ENCODE measurements around the gene C3orf85. TPM values are rescaled to one million over a fixed set of nuclear protein-coding genes. Genes with fewer than 3 reads are reported as not detected.

C3orf85 gene
- total and polyA plus RNA-seq, 7 donors: 0.39 TPM; not detected in 6

DNA sequence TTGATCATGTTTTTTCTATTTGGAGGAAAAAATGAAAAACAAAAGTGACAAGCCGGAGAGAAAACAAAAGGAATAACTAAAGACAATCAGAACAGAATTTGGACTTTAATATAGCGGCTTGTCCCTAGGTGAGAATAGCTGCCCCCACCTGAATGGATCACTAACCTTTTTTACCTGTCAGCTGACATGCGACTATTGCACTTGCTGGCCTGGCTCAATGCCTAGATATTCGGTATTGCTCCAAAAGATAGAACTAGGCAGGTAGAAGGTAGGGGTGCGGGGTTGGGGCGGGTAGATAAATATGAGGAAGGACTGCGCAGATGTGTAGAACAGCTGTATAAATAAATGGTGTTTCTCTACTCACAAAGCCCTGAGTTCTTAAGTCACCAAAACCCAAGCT is 17.9 kb upstream of the C3orf85 start:
- intact Hi-C loops (cut with DNase I): no loop called here
- TF ChIP-seq, protein P1, sequence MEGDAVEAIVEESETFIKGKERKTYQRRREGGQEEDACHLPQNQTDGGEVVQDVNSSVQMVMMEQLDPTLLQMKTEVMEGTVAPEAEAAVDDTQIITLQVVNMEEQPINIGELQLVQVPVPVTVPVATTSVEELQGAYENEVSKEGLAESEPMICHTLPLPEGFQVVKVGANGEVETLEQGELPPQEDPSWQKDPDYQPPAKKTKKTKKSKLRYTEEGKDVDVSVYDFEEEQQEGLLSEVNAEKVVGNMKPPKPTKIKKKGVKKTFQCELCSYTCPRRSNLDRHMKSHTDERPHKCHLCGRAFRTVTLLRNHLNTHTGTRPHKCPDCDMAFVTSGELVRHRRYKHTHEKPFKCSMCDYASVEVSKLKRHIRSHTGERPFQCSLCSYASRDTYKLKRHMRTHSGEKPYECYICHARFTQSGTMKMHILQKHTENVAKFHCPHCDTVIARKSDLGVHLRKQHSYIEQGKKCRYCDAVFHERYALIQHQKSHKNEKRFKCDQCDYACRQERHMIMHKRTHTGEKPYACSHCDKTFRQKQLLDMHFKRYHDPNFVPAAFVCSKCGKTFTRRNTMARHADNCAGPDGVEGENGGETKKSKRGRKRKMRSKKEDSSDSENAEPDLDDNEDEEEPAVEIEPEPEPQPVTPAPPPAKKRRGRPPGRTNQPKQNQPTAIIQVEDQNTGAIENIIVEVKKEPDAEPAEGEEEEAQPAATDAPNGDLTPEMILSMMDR (IDR thresholded peaks at IDR 0.05): no peak
- 93 to 97% (median 96%) methylated on average over 7 of the region's 7 CpGs for WGBS, 3 donors
- no peaks in the 10 kb centered on the region for H3K36me3 ChIP-seq (ENCODE audit: insufficient read depth in 1 of 2, low read depth in 1 of 2)
- peaks cover 0 to 3% (median 0%) of the 10 kb centered on the region in 3 donors for H3K27me3 ChIP-seq (ENCODE audit: insufficient read depth in 3 of 3, low read length in 2 of 3)
- no peaks in the 10 kb centered on the region for H3K4me1 ChIP-seq
- DNase-seq: no peak
- H3K9me3 ChIP-seq: no peaks in the 10 kb centered on the region
- no peak for ATAC-seq
- no peak overlapping the region for H3K4me3 ChIP-seq
- H3K27ac ChIP-seq: no peak overlapping the region

DNA sequence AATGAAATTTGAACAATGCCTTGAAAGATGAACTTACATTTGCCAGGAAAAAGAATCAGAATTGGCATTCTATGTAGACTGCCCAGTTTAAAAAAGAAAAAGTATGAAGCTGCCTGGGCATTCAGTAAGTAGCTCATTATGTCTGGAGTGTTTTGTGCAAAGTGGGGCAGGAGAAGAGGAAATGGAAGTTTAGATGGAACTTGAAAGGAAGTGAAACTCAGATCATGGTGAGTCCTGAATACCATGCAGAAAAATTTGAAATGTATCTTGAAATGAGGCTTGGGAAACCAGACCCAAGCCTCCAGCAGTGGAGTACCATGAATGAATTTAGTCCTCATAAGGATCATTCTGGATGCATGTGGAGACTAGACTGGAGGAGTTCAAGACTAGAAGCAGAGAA is 13.8 kb upstream of the C3orf85 start:
- intact Hi-C loops (cut with DNase I): no loop called here
- Histone ChIP-seq H3K36me3 (ENCODE audit: insufficient read depth in 1 of 2, low read depth in 1 of 2) (no peaks in the 10 kb centered on the region), H3K27me3 (ENCODE audit: insufficient read depth in 3 of 3, low read length in 2 of 3) (no peaks in the 10 kb centered on the region), H3K4me3 (no peak overlapping the region), H3K4me1 (no peaks in the 10 kb centered on the region), H3K9me3 (no peaks in the 10 kb centered on the region), H3K27ac (no peak overlapping the region)
- ATAC-seq (no peak), DNase-seq (no peak)
- TF ChIP-seq, protein P1 (IDR thresholded peaks at IDR 0.05): no peak

DNA sequence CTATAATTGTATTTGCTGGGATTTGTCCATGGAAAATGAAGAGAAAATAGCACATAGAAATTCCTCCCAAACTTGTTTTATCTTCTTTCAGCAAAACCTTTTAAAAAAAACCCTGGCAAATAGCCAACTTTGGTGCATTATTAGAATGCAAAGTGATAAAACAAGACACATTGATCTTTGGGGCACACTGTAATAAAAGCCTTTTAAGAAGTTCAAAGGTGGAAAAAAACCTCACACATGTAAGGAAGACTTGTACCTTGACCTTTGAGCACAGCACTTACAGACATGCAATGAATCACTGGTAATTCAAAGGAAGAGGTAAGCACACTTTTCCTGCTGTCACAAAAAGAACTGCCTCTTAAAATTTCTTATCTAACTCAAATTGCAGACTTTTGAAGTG is 10.6 kb upstream of the C3orf85 start:
- H3K4me3 ChIP-seq: no peak overlapping the region
- H3K36me3 ChIP-seq (ENCODE audit: insufficient read depth in 1 of 2, low read depth in 1 of 2): no peaks in the 10 kb centered on the region
- H3K9me3 ChIP-seq: no peaks in the 10 kb centered on the region
- H3K27me3 ChIP-seq (ENCODE audit: insufficient read depth in 3 of 3, low read length in 2 of 3): no peaks in the 10 kb centered on the region
- DNase-seq (no peak), ATAC-seq (no peak)
- intact Hi-C loops (cut with DNase I): no loop called here
- no peaks in the 10 kb centered on the region for H3K4me1 ChIP-seq
- TF ChIP-seq, protein P1 (IDR thresholded peaks at IDR 0.05): no peak
- H3K27ac ChIP-seq: no peak overlapping the region

DNA sequence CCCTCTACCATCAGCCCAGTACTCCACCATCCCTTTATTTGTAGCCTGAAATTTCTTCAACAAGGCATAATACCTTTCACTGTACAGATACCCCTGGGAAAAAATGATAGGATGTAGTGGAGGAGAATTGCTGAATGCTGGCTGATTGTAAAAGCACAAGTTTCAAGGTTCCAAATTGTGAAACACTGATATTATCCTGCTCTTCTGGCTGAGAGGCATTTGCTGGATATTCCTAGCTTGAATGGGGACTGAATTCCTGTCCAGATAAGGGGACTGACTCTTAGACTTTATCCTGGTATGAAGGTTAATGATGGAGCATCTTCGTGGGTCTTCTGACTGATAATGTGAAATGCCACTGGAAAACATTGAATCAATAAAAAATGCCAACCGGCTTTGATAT is 9.0 kb upstream of the C3orf85 start:
- DNase-seq (no peak), ATAC-seq (no peak)
- Histone ChIP-seq H3K36me3 (ENCODE audit: insufficient read depth in 1 of 2, low read depth in 1 of 2) (no peaks in the 10 kb centered on the region), H3K4me1 (no peaks in the 10 kb centered on the region), H3K9me3 (no peaks in the 10 kb centered on the region), H3K27ac (no peak overlapping the region), H3K4me3 (no peak overlapping the region), H3K27me3 (ENCODE audit: insufficient read depth in 3 of 3, low read length in 2 of 3) (no peaks in the 10 kb centered on the region)
- intact Hi-C loops (cut with DNase I): no loop called here
- 53 to 84% (median 78%) methylated on average over 2 of the region's 2 CpGs for WGBS, 3 donors
- TF ChIP-seq, protein P1 (IDR thresholded peaks at IDR 0.05): no peak

DNA sequence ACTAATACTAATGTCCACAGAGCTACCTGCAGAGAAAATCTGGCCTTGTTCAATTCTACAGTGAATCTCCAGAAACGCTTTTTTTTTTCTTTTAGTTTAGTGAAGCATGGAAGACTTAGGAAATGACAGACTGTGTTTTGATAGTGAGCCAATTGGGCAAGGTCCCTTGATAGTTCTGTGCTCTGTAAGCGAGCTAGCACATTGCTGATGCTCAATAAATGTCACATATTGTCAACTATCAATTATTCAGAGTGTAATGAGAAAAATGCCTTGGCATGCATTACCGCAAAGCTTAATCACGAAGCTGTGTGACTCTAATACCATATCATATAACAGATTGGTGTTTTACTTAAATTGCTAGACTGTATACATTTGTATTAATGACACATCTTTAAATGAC is 5.2 kb upstream of the C3orf85 start:
- intact Hi-C loops (cut with DNase I): no loop called here
- TF ChIP-seq, protein P1 (IDR thresholded peaks at IDR 0.05): no peak
- Histone ChIP-seq H3K4me1 (no peaks in the 10 kb centered on the region), H3K27ac (no peak overlapping the region), H3K27me3 (ENCODE audit: insufficient read depth in 3 of 3, low read length in 2 of 3) (no peaks in the 10 kb centered on the region), H3K9me3 (no peaks in the 10 kb centered on the region), H3K4me3 (no peak overlapping the region), H3K36me3 (ENCODE audit: insufficient read depth in 1 of 2, low read depth in 1 of 2) (no peaks in the 10 kb centered on the region)
- no peak for ATAC-seq
- 24 to 39% (median 29%) methylated on average over 4 of the region's 4 CpGs for WGBS, 3 donors
- no peak for DNase-seq
